Heart right ventricle (tissue), 16 donors: ENCODE results near the gene CNTFR. TPM values are rescaled to one million over a fixed set of nuclear protein-coding genes. Genes with fewer than 3 reads are reported as not detected.
"Not testable (repeated sequence)": the region's sequence is repeated elsewhere in the genome, so short reads cannot be mapped to it uniquely, and the experiment has no call there.

Experiments used
- ATAC-seq, 8 donors: fragments of 200-7000 bp; cut with Tn5 transposase; one replicate each; pipeline ENCODE4 v1.9.1; 2020; ENCODE audit warnings: mild to moderate bottlenecking in 8 of 8, moderate library complexity in 8 of 8, moderate number of reproducible peaks in 1 of 8
- DNase-seq, 2 donors: peaks; one replicate each; pipeline ENCODE4 v3.0.0-alpha.2; 2020
- H3K27ac ChIP-seq, 10 donors: fragments of 200-600 bp; sonication (generic) in 2 of 10; one replicate each; pipeline versions ENCODE4 v1.5.0 to v1.8.0; 2020 to 2022; ENCODE audit warnings: mild to moderate bottlenecking in 3 of 10
- H3K27me3 ChIP-seq, 7 donors: fragments of 200-600 bp; one replicate each; pipeline ENCODE4 v1.8.0; 2021 to 2022; ENCODE audit warnings: mild to moderate bottlenecking in 2 of 7
- H3K36me3 ChIP-seq, 9 donors: fragments of 200-600 bp; sonication (generic) in 1 of 9; one replicate each; pipeline versions ENCODE4 v1.5.0 to v1.8.0; 2020 to 2022; ENCODE audit warnings: mild to moderate bottlenecking in 2 of 9
- H3K4me1 ChIP-seq, 9 donors: fragments of 200-600 bp; sonication (generic) in 1 of 9; one replicate each; pipeline versions ENCODE4 v1.5.0 to v1.8.0; 2020 to 2022; ENCODE audit warnings: mild to moderate bottlenecking in 4 of 9
- H3K4me3 ChIP-seq, 10 donors: fragments of 200-600 bp; sonication (generic) in 2 of 10; one replicate each; pipeline versions ENCODE4 v1.5.0 to v1.8.0; 2020 to 2022; ENCODE audit warnings: mild to moderate bottlenecking in 7 of 10, moderate library complexity in 2 of 10
- H3K9me3 ChIP-seq, 11 donors: fragments of 200-600 bp in 10 of 11; sonication (generic) in 2 of 11; one replicate each; pipeline versions ENCODE4 v1.5.0 to v1.8.0; 2013 to 2022; ENCODE audit warnings: mild to moderate bottlenecking in 2 of 11, control low read depth in 1 of 11, moderate library complexity in 1 of 11
- WGBS, 2 donors: extraction: QIAGEN DNeasy Blood & Tissue Kit; methylation state at CpG; one replicate each; pipeline ENCODE4 v1.1.7; 2013; ENCODE audit warnings: inconsistent platforms in 1 of 2; 5-methylcytosine and 5-hydroxymethylcytosine counted together
- intact Hi-C, 10 donors: fragments of 100-400 bp; cut with DNase I; formaldehyde crosslinking; loops; one replicate each; pipeline versions ENCODE4 v1.11.1 to v1.14.2; 2022
- polyA plus RNA-seq, 2 donors: library from polyadenylated mRNA; stranded (reverse); fragments of 200-250 nt; gene quantifications; one replicate each; pipeline ENCODE4 v1.2.3, GENCODE V29; 2013
- total RNA-seq, 10 donors: library from RNA; stranded (reverse); fragmentation: NEBNext Ultra II Directional in 3 of 10; extraction: Animal tissue kit (Norgen Biotek cat#: 25700) in 3 of 10; gene quantifications; one replicate each; pipeline versions ENCODE4 v1.2.1 to v1.2.4, GENCODE V29; 2021 to 2023
- TF ChIP-seq, protein P1 (sequence below), 9 donors: fragments of 200-600 bp; sonication (generic) in 2 of 9; IDR thresholded peaks; one replicate each; pipeline versions ENCODE4 v1.5.0 to v1.8.0; 2021 to 2022; ENCODE audit warnings: antibody characterized with exemption in 9 of 9, mild to moderate bottlenecking in 5 of 9, moderate library complexity in 1 of 9
- donor health status: Arrhythmogenic right ventricular cardiomyopathy.
- donor health status: ischemic (EF 13 %, LVEDD 7.1; RV severe dilation, severe dysfunction).
- donor health status: healthy with polysubstance abuse.
- donor health status: DM: no; HTN: yes; CAD: no.
- donor health status: DM: no; HTN: no; CAD: no.
- donor health status: ischemic (EF 25% LVEDD 6.9; RV normal size, moderate dysfunction).
- donor health status: ischemic (EF 25% LVEDD 5.7; RV mildly dilated, moderate dysfunction).
- donor health status: healthy.
- donor health status: DM: yes; HTN: yes; CAD: no.
- donor health status: Ischemic cardiomyopathy.
- donor health status: ischemic (EF 35%, LVEDD 5.7; RV mildly dilated, moderate dysfunction).
- donor health status: nonischemic (EF 11% LVEDD 7.7; RV severe dilation, severe dysfunction).
- donor health status: DM: yes; HTN: yes; CAD: no.
- donor health status: PGD.
- donor health status: ischemic (EF 29% LVEDD 5.4; RV normal size, mild dysfunction).
- donor health status: nonischemic (EF 23%, LVEDD 6.1; RV moderate dilation, normal function).

CNTFR gene
- total and polyA plus RNA-seq, 12 donors = 0.76 to 6.2 (median 2.9) TPM

DNA sequence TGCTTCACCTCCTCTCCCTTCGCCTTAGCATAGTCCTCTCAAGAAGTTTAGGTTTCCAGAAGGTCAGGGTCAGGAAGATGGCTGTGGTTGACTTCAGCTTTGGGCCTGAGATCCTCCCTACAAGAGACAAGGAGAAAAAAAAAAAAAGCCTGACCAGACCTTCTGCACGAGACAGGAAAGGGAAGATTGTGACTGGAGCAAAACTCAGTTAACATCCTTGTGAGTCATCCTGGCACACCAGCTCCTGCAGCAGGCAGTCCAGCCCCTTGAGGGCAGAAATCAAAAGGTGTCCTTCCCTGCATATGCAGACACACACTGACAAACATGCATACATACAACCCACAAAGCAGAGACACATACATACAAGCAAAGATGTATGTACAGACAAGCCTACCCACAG is 48.7 kb downstream of the CNTFR start:
- Histone ChIP-seq H3K9me3 (no peaks in the 10 kb centered on the region), H3K4me3 (no peak overlapping the region), H3K36me3 (no peaks in the 10 kb centered on the region), H3K27ac (no peak overlapping the region), H3K27me3 (peaks cover 0 to 19% (median 13%) of the 10 kb centered on the region in 7 donors), H3K4me1 (no peaks in the 10 kb centered on the region)
- DNase-seq (no peak), ATAC-seq (no peak)
- TF ChIP-seq, protein P1, sequence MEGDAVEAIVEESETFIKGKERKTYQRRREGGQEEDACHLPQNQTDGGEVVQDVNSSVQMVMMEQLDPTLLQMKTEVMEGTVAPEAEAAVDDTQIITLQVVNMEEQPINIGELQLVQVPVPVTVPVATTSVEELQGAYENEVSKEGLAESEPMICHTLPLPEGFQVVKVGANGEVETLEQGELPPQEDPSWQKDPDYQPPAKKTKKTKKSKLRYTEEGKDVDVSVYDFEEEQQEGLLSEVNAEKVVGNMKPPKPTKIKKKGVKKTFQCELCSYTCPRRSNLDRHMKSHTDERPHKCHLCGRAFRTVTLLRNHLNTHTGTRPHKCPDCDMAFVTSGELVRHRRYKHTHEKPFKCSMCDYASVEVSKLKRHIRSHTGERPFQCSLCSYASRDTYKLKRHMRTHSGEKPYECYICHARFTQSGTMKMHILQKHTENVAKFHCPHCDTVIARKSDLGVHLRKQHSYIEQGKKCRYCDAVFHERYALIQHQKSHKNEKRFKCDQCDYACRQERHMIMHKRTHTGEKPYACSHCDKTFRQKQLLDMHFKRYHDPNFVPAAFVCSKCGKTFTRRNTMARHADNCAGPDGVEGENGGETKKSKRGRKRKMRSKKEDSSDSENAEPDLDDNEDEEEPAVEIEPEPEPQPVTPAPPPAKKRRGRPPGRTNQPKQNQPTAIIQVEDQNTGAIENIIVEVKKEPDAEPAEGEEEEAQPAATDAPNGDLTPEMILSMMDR (IDR thresholded peaks at IDR 0.05) = no peak
- intact Hi-C loops = no loop called here
- 76 to 80% methylated on average over 2 of the region's 2 CpGs for WGBS, 2 donors

DNA sequence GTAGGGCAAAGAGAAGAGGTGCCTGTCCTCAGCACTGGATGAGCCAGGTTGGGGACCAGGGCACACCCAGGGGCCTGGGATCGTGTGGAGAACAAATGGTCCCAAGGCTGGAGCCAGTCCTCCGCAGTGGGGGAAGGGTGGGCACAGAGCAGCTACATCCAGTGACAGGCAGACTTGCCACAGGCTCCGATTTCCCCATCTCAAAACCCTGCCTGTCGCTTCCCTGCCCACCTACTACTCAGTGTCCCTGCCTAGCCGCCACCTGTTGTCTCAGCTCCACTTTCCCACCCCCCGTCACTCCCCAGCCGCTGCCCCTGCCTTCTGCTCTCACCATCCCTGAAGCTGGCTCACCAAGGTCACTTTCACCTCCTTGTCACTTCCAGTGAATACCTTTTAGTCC is 52.8 kb downstream of the CNTFR start:
- Histone ChIP-seq H3K4me1 (no peaks in the 10 kb centered on the region), H3K36me3 (no peaks in the 10 kb centered on the region), H3K4me3 (no peak overlapping the region), H3K27ac (no peak overlapping the region), H3K27me3 (peaks cover 0 to 48% (median 25%) of the 10 kb centered on the region in 7 donors), H3K9me3 (peaks cover 0 to 8% (median 0%) of the 10 kb centered on the region in 11 donors)
- ATAC-seq = no peak
- TF ChIP-seq, protein P1 (IDR thresholded peaks at IDR 0.05) = no peak
- DNase-seq = no peak
- intact Hi-C loops = no loop called here
- WGBS, 2 donors = 54 to 61% methylated on average over 7 of the region's 7 CpGs

DNA sequence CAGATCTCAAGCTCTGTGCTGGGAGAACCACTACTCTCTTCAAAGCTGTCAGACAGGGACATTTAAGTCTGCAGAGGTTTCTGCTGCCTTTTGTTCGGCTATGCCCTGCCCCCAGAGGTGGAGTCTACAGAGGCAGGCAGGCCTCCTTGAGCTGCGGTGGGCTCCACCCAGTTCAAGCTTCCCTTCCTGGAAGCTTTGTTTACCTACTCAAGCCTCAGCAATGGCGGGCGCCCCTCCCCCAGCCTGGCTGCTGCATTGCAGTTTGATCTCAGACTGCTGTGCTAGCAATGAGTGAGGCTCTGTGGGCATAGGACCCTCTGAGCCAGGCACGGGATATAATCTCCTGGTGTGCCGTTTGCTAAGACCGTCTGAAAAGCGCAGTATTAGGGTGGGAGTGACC is 57.5 kb downstream of the CNTFR start:
- H3K27me3 ChIP-seq = peaks cover 0 to 42% (median 23%) of the 10 kb centered on the region in 7 donors
- H3K36me3 ChIP-seq, H3K9me3 ChIP-seq, H3K4me3 ChIP-seq, H3K27ac ChIP-seq, ATAC-seq, intact Hi-C loops, DNase-seq, H3K4me1 ChIP-seq: not testable (repeated sequence)
- 91 to 94% methylated on average over 7 of the region's 8 CpGs for WGBS, 2 donors

DNA sequence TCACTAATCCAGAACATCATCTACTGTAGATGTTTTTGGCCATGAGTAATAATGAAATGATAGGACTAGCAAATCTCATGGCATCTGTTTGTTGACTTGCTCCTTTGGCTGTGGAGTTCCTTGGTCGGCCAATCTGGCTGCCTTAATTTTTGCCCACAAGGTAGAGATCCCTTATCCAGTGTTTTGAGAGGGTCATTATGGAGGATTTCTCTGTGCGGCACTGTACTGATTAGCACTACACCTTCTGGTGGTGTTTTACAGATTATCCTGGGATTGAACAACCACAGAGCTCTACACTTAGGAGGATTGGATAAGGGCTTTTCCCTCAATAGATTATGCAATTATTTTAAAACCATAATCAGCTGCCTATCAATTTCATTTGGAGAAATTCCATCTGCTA is 63.5 kb downstream of the CNTFR start:
- TF ChIP-seq, protein P1 (IDR thresholded peaks at IDR 0.05) = no peak
- H3K4me3 ChIP-seq = no peak overlapping the region
- 73 to 77% methylated on average over 2 of the region's 2 CpGs for WGBS, 2 donors
- peaks cover 0 to 26% (median 0%) of the 10 kb centered on the region in 7 donors for H3K27me3 ChIP-seq
- H3K36me3 ChIP-seq = no peaks in the 10 kb centered on the region
- intact Hi-C loops = no loop called here
- DNase-seq (no peak), ATAC-seq (no peak)
- no peaks in the 10 kb centered on the region for H3K9me3 ChIP-seq
- H3K27ac ChIP-seq = no peak overlapping the region
- H3K4me1 ChIP-seq = peaks cover 0 to 10% (median 8%) of the 10 kb centered on the region in 9 donors

DNA sequence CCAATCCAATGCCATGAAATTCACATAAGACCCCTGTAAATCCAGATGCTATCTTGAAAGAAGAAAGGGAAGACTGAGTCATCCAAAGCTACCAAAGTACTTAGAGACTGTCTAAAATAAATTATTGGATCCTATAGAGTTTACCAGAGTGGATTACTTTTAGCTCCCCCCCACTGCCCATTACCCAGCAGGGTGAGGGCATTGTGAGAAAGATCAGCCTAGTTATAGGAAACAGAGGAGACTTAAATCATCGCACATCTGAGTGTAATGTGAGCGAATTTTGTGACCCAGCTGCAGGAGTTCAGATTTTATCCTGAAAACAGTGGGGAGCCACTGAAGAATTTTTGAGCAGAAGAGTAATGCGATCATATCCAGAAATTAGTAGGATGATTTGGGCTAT is 65.2 kb downstream of the CNTFR start:
- DNase-seq (no peak), ATAC-seq (no peak)
- Histone ChIP-seq H3K27ac (no peak overlapping the region), H3K4me1 (peaks cover 0 to 10% (median 8%) of the 10 kb centered on the region in 9 donors), H3K27me3 (peaks cover 0 to 25% (median 0%) of the 10 kb centered on the region in 7 donors), H3K36me3 (no peaks in the 10 kb centered on the region), H3K4me3 (no peak overlapping the region), H3K9me3 (no peaks in the 10 kb centered on the region)
- TF ChIP-seq, protein P1 (IDR thresholded peaks at IDR 0.05) = no peak
- intact Hi-C loops = no loop called here
- WGBS, 2 donors = 88 to 95% methylated on average over 3 of the region's 3 CpGs
